Upper lobe of right lung (tissue), 1 donor: Measurements from ENCODE around the gene NPAT. TPM values are rescaled to one million over a fixed set of nuclear protein-coding genes. Genes with fewer than 3 reads are reported as not detected.
A peak's percentile ranks its signal among the peaks of the same experiment; 100 is the strongest.

Experiments
- ATAC-seq: fragments of 200-7000 bp; cut with Tn5 transposase; one replicate; pipeline ENCODE4 v1.9.1; 2020; ENCODE audit warnings: mild to moderate bottlenecking, moderate library complexity
- DNase-seq: peaks from one replicate; pipeline ENCODE4 v3.0.0-alpha.2; 2020
- H3K27ac ChIP-seq: fragments of 200-600 bp; one replicate; pipeline ENCODE4 v1.8.0; 2022
- H3K27me3 ChIP-seq: fragments of 200-600 bp; one replicate; pipeline ENCODE4 v1.8.0; 2022; ENCODE audit warnings: mild to moderate bottlenecking
- H3K36me3 ChIP-seq: fragments of 200-600 bp; one replicate; pipeline ENCODE4 v1.8.0; 2022
- H3K4me1 ChIP-seq: fragments of 200-600 bp; one replicate; pipeline ENCODE4 v1.8.0; 2022
- H3K4me3 ChIP-seq: fragments of 200-600 bp; one replicate; pipeline ENCODE4 v1.8.0; 2022; ENCODE audit warnings: mild to moderate bottlenecking
- H3K9me3 ChIP-seq: fragments of 200-600 bp; one replicate; pipeline ENCODE4 v1.8.0; 2022
- intact Hi-C: fragments of 100-400 bp; cut with DNase I; formaldehyde crosslinking; loops from one replicate; pipeline ENCODE4 v1.11.0; 2022
- total RNA-seq: library from RNA; stranded (reverse); fragmentation: NEBNext Ultra II Directional; extraction: Animal tissue kit (Norgen Biotek cat#: 25700); gene quantifications from one replicate; pipeline ENCODE4 v1.2.1, GENCODE V29; 2021
- TF ChIP-seq, protein P1 (sequence below): fragments of 200-600 bp; IDR thresholded peaks from one replicate; pipeline ENCODE4 v1.8.0; 2022; ENCODE audit warnings: antibody characterized with exemption
- donor health status: DM: no; HTN: yes; CAD: no; lungs with severe emphysema.

The NPAT gene
- total RNA-seq, 1 donor from 2014 or later: 15.0 TPM

DNA sequence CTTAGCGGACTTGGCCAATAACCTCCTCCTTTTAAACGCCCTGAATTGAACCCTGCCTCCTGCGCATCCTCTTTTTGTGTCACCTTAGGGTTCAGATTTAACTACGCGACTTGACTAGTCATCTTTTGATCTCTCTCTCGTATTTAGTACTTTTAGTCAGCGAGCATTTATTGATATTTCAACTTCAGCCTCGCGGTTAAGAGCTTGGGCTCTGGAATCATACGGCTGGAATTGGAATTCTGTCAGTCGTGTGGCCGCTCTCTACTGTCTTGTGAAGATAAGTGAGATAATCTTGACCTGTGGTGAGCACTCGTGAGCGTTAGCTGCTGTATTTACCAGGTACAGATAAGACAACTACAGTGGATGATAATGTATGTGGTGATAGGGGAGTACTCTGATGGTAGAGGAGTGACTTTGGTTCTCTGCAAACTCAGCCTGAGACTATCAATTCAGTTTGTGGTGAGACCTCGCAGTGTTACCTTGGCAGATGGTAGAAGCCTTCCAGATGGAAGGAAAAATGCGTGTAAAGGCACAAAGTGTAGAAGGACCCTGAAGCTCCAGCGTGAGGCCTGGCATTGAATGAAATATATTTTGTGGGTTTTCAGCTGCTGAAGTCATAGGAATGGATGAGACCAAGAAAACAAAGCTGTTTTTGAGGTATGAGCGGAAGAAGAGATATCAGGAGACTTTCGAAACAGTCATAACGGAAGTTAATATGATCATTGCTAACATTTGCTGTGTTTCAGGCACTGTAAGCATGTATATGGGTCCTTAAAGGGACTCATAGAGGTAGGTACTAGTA is 1.1 kb upstream of the NPAT start:
- peak overlapping the region; percentile 96 for H3K27ac ChIP-seq
- H3K4me3 ChIP-seq: peak overlapping the region; percentile 74
- TF ChIP-seq, protein P1, sequence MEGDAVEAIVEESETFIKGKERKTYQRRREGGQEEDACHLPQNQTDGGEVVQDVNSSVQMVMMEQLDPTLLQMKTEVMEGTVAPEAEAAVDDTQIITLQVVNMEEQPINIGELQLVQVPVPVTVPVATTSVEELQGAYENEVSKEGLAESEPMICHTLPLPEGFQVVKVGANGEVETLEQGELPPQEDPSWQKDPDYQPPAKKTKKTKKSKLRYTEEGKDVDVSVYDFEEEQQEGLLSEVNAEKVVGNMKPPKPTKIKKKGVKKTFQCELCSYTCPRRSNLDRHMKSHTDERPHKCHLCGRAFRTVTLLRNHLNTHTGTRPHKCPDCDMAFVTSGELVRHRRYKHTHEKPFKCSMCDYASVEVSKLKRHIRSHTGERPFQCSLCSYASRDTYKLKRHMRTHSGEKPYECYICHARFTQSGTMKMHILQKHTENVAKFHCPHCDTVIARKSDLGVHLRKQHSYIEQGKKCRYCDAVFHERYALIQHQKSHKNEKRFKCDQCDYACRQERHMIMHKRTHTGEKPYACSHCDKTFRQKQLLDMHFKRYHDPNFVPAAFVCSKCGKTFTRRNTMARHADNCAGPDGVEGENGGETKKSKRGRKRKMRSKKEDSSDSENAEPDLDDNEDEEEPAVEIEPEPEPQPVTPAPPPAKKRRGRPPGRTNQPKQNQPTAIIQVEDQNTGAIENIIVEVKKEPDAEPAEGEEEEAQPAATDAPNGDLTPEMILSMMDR: no peak
- no peak for DNase-seq
- intact Hi-C loops: no loop called here
- H3K4me1 ChIP-seq: peaks cover 42% of the 10 kb centered on the region
- no peak for ATAC-seq
- no peaks in the 10 kb centered on the region for H3K27me3 ChIP-seq
- peaks cover 10% of the 10 kb centered on the region for H3K36me3 ChIP-seq
- no peaks in the 10 kb centered on the region for H3K9me3 ChIP-seq

DNA sequence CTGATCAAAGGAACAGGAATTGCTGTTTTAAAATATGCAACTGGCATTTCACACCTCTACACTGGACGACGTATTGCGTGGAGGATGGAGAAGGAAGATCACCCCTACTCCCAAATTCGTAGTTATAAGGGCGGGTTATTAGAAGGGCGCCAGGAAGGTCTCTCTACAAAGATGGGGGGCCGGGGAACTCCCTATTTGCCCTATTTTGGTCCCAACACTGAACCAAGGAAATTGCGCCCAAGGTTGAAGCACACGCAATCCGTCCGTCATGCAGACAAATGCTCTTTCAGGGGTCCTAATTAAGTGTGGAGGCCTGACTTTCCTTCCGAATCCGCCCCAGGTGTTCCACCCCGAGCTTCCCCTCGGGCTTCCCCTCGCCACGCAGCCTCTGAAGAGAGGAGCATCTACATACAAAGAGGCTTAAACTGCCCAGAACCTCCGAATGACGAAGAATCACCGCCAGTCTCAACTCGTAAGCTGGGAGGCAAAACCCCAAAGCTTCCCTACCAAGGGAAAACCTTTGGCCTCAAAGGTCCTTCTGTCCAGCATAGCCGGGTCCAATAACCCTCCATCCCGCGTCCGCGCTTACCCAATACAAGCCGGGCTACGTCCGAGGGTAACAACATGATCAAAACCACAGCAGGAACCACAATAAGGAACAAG is 396 bp downstream of the NPAT start:
- ATAC-seq (no peak), DNase-seq (no peak)
- Histone ChIP-seq H3K36me3 (no peaks in the 10 kb centered on the region), H3K27me3 (no peaks in the 10 kb centered on the region), H3K9me3 (no peaks in the 10 kb centered on the region), H3K4me3 (peak overlapping the region; percentile 74), H3K27ac (peak overlapping the region; percentile 96), H3K4me1 (peaks cover 40% of the 10 kb centered on the region)
- intact Hi-C loops: no loop called here
- TF ChIP-seq, protein P1: no peak

DNA sequence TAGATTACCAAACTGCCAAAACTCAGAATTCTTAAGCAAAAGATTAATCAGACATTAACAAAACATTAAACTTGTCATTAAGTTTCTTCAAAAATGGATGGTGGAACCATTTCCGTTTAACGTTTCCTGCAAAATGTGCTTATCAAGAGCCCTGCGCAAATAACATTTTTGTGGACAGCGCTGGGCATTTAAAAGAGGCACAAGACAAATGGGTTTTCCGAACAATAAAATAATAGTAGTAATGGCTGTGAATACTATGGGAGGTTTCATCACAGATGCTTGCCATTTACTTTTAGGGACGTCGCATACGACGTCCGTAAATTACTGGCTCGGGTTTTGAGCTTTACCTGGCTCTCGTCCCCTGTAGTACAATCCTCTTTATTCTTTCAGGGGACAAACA is 1.1 kb downstream of the NPAT start:
- DNase-seq (no peak), ATAC-seq (no peak)
- TF ChIP-seq, protein P1: no peak
- Histone ChIP-seq H3K27ac (peak overlapping the region; percentile 96), H3K4me1 (peaks cover 40% of the 10 kb centered on the region), H3K4me3 (peak overlapping the region; percentile 74), H3K36me3 (no peaks in the 10 kb centered on the region), H3K9me3 (no peaks in the 10 kb centered on the region), H3K27me3 (no peaks in the 10 kb centered on the region)
- intact Hi-C loops: no loop called here

GRCh38 chr11:108220721-108221336 is 1.6 kb downstream of the NPAT start:
- H3K4me3 ChIP-seq: peak overlapping the region; percentile 74
- H3K4me1 ChIP-seq: peaks cover 40% of the 10 kb centered on the region

More at GRCh38 chr11:108220721-108221336, 1.6 kb downstream of the NPAT start:
- no peak for DNase-seq
- no peak for ATAC-seq
- no peaks in the 10 kb centered on the region for H3K9me3 ChIP-seq
- no peaks in the 10 kb centered on the region for H3K27me3 ChIP-seq
- intact Hi-C loops: no loop called here
- peak overlapping the region; percentile 96 for H3K27ac ChIP-seq
- H3K36me3 ChIP-seq: no peaks in the 10 kb centered on the region
- TF ChIP-seq, protein P1: no peak
